AG08395 (cell line): ENCODE results near the gene CCDC77.

Source experiments
- DNase-seq: peaks from one replicate; pipeline ENCODE4 v3.0.0; 2012; ENCODE audit warnings: mixed read lengths, low spot score

CCDC77 gene

GRCh38 chr12:480831-481816 is 79.7 kb downstream of the CCDC77 start:
- peak; percentile 72 for DNase-seq

- DNase-seq: no peak
Observed at GRCh38 chr12:482061-482460, 80.6 kb downstream of the CCDC77 start.

DNA sequence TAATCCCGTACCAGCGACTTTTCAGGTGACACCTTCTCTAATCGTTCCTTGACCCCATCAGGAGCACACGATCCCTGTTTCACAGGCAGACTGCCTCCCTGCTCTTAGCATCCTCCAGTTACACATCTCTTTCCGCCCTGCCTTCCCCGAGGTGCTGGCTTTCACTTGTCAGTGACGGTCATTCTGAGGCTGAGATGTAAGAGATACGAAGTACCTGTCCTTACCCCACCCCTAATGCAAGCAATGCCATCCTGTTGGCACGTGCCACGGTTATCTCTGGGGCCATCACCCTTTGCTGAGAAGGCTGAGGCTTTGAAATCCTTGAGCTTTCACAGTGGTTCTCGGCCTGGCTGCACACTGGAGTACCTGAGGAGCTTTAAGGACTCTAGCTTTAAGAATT is 82.7 kb downstream of the CCDC77 start:
- no peak for DNase-seq

DNA sequence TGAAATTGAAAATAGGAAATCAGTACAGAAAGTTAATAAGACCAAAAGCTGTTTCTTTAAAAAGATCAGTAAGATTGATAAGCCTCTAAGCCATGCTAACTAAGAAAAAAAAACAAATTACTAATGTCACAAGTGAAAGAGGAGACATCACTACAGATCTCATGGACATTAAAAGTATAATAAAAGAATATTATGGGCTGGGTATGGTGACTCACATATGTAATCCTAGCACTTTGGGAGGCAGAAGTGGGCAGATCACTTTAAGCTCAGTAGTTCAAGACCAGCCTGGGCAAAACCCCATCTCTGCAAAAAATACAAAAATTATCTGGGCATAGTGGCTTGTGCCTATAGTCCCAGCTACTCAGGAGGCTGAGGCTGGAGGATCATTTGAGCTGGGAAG is 88.8 kb downstream of the CCDC77 start:
- no peak for DNase-seq
